CD4-positive, alpha-beta T cell treated with Interleukin-1 beta for 1 hour (primary cell): Measurements from ENCODE around the gene TTC7B.

Experiments used
- DNase-seq, 2 donors: peaks; one replicate each; pipeline ENCODE4 v3.0.0-alpha.2; 2020 to 2022

TTC7B gene

DNA sequence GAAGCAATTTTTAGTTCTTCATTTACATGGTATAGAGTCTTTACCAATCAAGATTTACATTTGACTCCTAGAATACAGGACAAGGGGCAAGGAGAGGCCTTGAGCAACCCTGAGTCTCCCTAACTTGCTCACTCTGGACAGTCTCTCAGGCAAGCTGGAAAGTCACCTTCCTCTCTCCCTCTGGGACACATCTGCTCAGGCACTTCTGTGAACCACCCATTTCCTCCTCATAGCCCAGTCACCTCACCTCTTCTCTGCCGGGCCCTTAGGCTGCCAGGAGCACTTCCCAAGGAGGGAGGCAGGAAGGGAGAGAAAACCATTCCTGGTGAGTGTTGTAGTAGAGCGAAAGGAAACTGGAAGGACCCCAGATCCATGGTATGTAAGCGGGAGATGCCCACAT lies 202.8 kb downstream of the TTC7B start:
- no peak for DNase-seq

DNA sequence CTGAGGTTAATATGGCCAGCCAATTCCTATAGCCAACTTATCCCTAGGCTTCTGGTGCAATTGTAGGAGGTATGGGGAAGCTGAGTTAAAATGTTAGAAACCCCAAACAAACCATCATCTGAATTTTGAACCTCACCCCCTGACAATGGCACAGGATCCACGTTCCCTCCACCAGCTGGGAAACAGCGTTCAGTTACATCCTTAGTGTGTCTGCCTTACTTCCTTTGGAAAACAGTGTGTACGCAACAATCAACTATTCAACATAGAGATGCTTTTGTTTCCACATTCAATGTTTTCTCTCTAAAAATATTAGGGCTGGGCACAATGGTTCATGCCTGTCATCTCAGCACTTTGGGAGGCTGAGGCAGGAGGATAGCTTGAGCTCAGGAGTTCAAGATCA lies 203.4 kb downstream of the TTC7B start:
- no peak for DNase-seq

DNA sequence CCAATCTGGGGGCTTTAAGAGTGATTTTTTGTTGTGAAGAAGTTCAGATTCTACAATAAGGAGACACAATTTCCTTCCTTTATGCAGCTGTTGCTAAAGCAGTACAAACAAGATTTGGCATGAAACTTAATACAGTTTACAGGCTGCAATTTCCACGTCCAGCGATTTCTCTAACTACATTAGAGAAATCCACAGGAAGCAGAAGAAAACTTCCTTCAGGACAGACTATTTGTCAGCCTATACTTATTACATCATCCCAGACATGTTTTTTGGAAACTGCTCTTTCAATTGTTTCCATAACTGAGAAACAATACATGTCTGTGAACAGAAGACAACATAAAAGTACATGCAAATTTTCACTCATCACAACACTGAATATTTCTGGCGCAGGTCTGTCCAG lies 204.3 kb downstream of the TTC7B start:
- no peak for DNase-seq

DNA sequence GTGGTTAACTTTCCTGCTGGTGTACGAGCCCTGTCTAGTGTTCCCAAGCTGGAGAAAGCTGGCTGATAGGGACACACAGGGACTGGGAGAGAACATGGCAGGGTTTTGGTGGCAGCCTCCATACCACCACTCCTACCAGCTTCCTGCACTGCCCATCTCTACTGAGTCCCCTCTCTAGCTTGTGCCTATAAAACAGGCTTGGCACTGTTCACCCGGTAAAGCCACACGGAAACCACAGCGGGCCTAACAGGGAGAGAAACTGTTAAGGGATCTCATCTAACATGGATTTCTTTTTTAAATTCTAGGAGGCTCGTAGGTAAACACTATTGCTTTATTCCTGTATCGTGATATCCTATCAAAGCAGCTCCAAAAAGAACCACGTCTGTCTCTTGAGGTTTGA lies 204.7 kb downstream of the TTC7B start:
- no peak for DNase-seq

DNA sequence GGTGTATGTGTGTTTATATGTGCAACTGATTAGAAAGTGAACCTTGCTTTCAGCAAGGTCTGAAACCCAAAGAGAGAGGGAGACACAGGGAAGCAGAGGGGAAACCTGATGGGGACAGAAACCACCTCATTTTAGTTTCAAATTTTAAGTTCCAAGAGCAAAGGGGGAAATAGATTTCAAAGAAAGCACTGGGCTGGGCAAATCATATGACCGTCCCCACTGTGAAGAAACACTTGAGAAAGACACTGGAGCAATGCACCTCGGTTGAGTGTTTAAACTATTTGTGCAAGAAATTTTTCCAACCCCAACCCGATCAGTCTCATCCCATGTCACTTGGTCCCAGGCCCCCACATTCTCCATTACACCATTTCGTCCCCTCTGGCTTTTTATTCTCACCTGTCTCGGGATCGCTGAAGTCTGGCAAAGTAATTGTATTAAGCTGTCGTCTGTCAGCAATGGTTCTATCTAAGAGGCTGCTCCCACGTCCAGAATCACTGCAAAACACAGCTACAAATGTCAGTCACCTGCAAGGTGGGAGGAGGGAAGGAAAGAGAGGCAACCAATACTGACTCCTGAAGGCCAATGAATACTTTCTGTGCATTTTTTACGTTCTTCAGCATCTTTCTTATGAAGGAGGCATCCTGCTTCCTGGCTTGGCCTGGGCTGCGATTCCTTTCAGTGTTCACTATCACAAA lies 205.7 kb downstream of the TTC7B start:
- DNase-seq = no peak

DNA sequence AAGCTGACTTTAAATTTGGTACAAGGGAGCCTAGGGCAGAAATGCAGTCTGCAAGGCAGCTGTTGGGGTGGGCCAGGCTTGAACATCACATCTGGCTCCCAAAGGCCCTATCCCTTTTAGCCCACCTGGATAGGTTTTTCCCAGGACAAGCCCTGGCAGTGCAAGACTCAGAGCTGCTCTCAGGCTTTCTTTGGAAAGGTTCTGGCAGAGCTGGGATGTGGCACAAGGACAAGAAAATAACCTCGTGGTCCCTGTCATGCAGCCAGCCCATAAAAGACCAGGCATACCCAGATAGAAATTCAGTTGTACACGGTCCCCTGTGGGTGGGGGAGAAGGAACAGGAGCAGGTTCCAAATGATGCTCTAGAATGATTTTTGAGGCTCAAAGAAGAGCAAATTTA lies 206.9 kb downstream of the TTC7B start:
- DNase-seq = no peak

DNA sequence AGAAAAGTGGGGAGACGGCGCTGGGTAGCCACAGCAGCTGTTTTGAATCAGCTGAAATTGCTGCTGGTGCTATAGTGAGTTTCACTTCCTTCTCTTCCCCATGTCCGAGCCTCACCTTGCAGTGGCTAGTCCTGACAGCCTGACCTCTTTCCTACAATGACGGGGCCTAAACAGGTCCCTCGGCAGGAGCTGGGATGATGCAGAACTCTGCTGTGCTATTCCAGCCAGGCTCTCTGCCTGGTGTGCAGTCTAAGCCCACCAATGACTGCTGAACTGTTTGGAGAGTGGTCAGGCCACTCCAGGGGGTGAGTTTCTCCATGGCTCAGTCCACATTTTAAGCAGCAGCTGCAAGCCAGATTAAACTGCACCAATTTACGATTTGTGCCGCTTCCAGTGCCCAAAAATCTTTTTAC lies 207.3 kb downstream of the TTC7B start:
- DNase-seq = no peak

DNA sequence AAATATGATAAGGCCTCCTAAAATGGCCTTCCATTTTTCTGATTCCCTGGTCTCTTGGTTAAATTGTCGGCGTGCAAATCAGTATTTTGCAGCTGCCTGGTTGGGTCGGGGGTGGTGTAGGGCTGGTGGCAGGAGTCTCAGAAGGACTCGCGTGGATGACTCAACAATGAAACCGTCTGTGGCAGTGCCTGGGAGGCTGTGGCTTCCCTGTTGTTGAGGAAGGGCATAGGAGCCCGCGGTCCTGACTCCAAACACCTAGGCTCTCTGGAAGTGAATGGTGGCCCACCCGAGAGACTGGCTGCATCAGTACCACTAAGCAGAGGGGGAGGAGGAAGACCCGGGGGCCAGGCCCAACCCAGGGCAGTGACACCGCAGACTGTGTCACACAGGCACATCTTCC lies 207.9 kb downstream of the TTC7B start:
- no peak for DNase-seq

DNA sequence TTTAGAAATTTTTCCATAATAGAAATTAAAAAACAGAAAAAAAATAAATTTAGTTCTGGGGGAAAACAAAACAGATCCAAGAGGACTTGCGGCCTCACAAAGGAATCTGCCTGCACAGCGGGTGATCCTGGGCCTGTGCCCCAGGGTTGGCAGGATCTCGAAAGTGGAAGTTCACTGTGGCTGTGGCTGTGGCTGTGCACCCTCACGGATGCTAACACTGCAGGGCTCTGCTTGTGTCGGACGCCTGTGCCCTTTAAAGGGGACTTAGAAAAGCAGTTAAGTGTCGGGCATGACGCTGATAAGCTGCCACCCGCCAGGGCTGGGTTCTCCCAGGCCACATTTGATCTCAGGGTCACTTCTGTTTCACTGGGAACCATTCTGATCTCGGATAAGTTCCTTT lies 209.1 kb downstream of the TTC7B start:
- DNase-seq = no peak

DNA sequence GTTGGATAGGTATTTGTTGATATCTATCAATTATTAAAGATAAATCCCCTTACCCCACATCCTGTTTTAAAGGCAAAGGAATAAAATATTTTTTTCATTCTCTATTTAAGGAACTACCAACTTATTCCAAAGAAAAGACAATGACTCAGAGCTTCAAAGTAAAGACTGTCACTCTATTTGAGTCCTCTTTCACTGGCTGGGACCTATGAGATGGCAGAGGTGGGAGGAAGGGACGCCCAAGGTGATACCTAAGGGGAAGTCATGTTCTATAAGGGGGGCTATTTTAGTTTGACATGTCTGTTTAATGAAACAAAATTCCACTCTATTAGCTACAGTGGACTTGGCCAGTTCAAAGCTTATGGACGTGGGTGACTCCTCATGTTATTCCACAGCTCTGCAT lies 209.8 kb downstream of the TTC7B start:
- DNase-seq = no peak

DNA sequence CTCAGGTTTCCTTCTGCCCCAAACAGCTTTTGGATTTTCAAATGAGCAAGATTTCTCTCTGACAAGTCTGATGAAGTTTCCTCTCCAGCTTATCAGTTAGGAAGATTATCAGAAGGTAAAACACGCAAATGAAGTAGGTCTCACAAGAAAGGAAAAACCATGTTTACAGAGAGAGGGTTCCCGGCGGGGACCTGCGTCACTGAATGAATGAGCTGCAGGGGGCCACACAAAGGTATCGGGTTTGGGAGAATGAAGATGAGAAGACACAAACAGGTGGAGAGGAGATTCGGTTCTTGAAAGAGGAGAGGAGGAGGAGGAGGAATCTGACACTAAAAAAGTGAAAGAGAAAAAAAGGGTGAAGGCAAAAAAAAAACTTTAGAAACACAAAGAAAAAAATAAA lies 210.8 kb downstream of the TTC7B start:
- no peak for DNase-seq

DNA sequence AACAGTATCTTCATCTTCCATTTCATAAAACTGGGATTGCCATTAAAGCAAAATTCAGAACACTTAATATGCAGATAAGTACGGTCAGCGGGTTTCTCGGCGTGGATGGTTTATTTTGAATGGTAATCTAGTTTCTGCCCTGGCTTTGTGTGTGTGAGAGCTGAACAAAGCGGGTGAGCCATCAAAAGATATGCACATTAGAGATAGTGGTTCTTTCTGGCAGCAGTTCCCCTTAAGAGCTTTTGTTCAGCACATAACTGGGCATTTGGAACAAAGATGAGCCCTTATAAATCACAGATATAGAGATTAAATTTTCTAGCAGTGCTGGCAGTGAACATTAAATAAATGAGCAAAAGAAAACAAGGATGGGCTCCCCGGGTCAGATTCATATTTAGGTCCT lies 211.9 kb downstream of the TTC7B start:
- DNase-seq = no peak

DNA sequence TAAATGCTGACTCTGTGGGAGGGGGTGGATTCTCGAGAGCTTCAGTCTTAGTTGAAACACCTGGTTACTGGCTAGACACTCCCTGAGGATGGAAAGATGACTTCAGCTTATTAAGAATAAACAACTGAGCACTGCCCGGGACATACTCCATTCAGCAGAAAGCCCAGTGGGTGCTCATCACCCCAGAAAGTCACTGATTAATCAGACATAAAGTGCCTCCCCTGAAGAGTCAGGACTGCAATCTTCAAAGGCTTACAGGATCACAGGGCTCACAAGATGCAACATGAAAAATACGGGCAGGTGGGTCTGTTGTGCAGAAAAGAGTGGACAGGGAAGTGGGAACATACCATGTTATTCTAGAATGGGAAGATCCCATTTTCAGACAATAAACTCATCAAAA lies 212.4 kb downstream of the TTC7B start:
- DNase-seq = no peak

DNA sequence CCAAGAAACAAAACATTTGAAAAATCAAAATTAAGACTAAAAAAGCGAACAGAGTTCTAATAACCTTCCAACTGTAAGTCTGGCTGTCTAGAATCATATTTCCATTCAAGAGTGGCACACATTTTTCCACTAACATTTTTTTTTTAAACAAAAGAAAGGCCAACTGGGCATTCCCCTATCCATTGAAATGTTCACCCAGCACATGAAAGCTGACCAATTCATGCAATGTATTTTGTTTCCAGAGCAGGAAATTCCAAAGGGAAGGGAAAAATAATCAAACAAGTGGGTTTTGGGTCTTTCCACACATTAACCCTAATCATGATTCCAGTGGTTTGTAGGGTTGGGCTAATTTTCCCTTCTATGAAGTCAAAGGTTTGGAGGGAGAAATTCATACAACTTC lies 212.9 kb downstream of the TTC7B start:
- DNase-seq = no peak

DNA sequence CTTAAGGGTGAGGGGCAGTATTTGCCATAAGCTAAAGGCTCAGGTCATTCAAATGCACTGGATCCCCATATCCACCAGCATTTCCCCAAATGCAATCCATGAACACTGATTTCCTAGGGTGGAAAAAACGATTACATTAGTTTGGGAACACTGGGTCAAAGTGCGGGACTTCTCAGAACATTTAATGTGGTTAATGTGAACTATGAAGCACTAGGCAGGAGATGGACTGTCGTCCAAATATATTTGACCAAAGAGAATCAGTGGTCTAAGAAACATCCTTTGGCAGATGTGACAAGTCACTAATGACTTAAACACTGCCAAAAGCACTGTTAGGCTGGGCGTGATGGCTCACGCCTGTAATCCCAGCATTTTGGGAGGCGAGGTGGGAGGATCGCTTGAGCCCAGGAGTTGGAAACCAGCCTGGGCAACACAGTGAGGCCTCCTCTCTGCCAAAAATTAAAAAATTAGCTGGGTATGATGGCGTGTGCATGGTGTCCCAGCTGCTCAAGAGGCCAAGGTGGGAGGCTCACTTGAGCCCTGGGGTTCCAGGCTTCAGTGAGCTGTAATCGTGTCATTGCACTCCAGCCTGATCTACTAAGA lies 214.0 kb downstream of the TTC7B start:
- no peak for DNase-seq

DNA sequence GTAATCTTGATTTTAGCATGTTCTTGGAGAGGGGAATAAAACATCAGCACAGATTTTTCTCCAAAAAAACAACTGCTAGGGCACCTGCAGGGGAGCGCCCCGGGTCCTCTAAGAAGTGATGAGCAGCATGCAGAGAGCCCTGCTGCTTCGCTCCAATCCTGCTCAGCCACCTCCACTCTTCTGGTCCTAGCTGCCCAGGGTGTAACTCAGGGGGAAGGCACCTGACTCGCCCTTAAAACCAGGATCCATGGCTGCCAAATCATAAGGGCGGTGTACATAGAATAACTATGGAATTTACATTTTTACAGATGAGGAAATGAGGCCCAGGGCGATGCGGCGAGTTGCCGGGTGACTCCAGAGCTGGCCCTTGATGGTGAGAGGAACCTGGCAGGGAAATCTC lies 214.7 kb downstream of the TTC7B start:
- no peak for DNase-seq

DNA sequence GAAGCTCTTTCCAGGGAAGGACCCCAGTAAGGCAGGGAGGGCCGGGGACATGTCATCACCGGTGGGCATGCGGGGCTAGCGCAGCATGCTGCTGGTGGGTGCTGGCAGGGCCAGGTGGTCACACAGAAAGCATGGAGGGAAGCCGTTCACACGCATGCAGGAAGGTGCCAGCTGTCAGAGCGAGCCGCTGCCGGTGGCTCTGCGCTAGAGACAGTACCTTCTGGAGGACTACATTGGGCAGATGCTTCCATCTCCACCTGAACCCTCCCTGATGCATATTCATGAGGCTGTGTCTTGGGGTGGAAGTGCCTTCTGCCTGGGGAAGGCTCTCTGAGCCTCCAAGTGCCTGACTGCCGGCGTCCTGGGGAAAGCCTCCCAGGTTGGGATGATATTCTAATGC lies 215.6 kb downstream of the TTC7B start:
- DNase-seq = no peak

DNA sequence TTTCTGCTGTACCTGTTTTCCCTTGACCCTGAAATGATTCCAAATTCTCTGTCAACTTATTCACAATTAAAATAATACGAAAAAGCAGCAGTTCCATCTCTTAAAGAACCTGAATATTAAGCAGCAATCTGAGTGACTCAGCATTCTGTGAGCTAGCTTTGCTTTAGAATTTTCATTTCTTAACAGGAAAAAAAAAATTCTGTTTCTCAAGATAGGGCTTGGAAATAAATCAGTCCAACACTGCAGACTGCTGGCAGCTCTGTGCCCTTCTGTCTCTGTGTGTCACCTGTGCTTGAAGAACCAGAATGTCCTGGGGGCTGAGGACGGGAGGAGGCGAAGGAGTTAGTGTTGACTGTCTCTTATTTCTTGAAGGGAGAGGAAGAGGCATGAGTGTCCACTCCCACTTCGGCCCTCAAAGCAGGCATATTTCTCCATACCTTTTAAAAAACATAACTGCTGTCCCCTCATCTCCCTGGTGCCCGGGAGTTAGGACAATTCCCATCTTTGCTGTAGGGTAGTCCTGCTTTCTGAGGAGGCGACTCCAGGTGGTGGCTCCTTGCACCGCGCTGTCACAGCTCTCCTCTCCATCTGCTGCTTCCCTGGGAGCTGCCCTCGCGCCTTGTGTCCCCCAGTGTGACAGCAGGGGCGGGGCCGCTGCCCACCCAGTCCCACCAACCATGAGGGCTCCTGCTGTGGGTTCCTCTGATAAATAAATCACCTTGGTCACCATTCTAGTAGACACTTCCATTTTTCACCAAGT lies 216.3 kb downstream of the TTC7B start:
- DNase-seq = no peak

DNA sequence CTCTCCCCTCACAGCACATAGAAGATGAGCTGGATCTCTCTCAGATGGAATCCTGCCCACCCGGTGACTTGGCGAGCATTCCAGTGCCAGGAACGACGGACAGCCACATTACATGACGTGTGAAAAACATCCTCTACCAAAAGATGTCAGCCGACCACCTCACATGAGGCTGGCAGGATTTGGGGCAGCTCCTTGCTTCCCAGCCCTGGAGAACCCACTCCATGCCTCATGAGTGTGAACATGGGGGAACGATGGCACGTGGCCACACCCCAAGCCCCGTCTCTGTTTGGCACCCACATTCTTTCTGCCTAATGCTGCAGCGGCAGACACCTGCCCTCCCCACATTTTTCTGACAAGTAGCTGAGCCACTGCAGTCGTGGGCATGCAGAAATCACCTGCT lies 216.9 kb downstream of the TTC7B start:
- DNase-seq = no peak

DNA sequence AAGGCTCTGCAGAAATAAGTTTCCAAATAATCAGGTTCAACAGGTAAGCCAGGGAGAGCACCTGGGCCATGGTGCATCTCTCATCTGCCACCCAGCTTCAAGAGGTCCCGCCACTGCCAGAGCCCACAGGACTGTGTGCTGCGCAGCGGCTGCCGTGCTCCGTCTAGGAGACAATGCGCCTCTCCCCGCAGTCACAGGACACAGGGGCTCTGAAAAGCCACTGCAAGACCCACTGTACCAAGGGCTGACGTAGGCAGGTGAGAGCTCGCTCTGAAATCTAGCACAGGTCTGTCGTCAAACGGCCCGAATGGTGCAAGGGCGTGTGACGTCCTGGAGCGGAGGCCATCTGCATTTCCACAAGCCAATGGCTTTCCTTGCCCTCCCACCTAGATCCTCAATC lies 218.3 kb downstream of the TTC7B start:
- no peak for DNase-seq

DNA sequence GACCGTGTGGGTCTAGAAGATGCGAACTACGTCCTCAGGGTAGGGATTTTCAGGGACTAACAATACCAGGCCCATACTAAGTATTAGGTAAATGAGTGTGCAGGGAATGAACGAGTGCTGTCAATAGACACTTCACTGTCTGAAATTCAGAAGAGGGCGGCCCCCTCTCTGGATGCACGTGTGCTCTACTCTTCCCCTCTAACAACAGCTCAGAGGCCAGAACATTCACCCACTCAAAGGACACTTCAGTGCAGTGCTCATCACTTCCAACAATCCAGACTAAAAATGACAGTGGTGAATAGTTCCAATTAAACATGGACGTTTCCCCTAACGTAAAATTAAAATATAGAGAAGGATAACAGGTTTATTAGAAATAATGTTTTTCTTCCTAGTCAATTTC lies 219.5 kb downstream of the TTC7B start:
- no peak for DNase-seq

DNA sequence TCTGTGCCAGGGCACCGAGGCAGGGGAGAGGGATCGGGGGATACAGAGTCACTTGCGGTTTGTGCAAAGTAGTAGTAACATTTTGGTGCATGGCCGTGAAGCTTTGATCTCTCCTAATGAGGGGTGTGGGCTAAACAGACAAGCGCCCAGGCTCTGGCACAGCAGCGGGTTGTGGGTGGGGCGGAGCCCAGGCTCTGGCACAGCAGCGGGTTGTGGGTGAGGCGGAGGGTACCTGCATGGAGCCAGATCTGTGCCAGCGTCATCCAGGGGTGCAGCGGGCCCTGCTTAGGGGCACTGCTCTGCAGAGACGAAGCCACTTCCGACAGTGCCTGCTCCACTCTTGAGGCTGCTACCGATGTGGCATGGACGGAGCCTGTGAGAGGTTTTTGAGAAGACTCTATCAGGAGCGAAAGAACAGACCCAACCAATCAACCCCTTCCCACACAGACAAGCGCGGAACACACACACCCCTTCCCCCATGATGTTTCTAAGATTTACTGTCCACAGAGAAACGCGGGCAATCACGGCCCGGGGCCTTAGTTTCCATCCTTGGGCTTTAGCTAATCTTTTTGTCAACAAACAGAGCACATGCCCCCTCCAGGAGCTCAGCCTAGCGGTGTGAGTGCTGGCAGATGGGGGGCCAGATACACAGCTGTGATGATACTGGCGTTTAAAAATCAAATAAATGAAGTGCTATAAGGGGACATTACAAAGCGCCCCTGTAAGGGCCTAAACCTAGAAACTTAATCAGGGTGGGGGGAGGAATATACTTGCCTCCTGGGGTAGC lies 222.8 kb downstream of the TTC7B start:
- no peak for DNase-seq

DNA sequence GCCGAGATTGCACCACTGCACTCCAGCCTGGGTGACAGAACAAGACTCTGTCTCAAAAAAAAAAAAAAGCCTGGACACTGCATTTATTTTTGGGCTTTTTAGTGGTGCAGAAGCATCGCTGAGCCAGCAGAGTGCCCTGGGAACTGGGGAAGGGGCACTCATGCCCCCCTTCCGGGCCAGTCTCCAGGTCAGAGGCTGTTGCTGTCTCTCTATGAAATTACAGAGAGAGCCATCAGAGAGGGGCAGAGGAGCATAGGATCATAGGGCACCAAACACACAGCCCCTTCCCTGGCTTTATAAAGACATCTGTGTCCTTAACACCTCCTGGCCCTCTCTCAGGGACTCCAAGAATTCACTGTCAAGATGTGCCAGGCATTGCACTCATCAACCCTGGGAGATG lies 223.6 kb downstream of the TTC7B start:
- DNase-seq = no peak

DNA sequence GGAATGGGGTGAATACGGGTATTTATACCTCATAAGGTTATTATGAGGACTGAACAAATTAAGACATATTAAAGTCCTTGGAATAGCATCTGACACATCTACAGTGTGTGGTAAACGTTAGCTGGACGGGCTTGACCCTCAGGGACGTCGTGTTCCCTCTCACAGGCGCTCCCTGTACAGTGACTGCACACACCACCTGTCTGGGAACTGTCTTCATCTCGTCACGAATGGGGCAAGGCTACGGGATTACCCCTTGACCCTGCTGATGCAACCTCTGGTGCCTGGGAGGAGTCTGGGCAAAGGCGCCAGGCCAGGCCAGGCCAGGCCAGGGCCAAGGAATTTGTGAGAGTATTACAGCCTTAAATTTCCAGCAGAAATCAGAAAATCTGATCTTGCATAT lies 228.3 kb downstream of the TTC7B start:
- DNase-seq = no peak
